Measurements from ENCODE around the gene CACNA2D3.

- TF ChIP-seq POLR2A (IDR thresholded peaks at IDR 0.05; ENCODE audit: low read length) (no peak), HDAC2 (IDR thresholded peaks at IDR 0.05) (no peak), CHD2 (IDR thresholded peaks at IDR 0.05; ENCODE audit: low read length, partially characterized antibody) (no peak), MAFK (IDR thresholded peaks at IDR 0.05; ENCODE audit: partially characterized antibody) (no peak), JUNB (IDR thresholded peaks at IDR 0.05) (no peak), CEBPB (IDR thresholded peaks at IDR 0.05) (no peak)
Observed at GRCh38 chr3:55075846-55076245, 953.5 kb downstream of the CACNA2D3 start.

Data from A549 (cell line).